ENCODE measurements around the gene ATL1.
"Not testable (repeated sequence)": the region's sequence is repeated elsewhere in the genome, so short reads cannot be mapped to it uniquely, and the experiment has no call there.

ATL1 gene

GRCh38 chr14:50657753-50658152, 97.8 kb downstream of the ATL1 start:
- no peak for DNase-seq (ENCODE audit: low read depth)

GRCh38 chr14:50658203-50658602, 98.3 kb downstream of the ATL1 start:
- no peak for DNase-seq (ENCODE audit: low read depth)

GRCh38 chr14:50659327-50659974, 99.5 kb downstream of the ATL1 start:
- no peak for DNase-seq (ENCODE audit: low read depth)

- DNase-seq (ENCODE audit: low read depth) = not testable (repeated sequence)
Observed at GRCh38 chr14:50664579-50664978, 104.6 kb downstream of the ATL1 start.

- not testable (repeated sequence) for DNase-seq (ENCODE audit: low read depth)
Observed at GRCh38 chr14:50665300-50665699, 105.4 kb downstream of the ATL1 start.

- no peak for DNase-seq (ENCODE audit: low read depth)
Observed at GRCh38 chr14:50666772-50667683, 107.1 kb downstream of the ATL1 start.

GRCh38 chr14:50667684-50667995, 107.7 kb downstream of the ATL1 start:
- DNase-seq (ENCODE audit: low read depth) = no peak

GRCh38 chr14:50667996-50668825, 108.3 kb downstream of the ATL1 start, which contains the start of gene SAV1:
Gene SAV1, minus strand, starts transcription at chr14:50668306. Its CDS starts 339 bp downstream, at chr14:50667967.
- peak; percentile 24 for DNase-seq (ENCODE audit: low read depth)

GRCh38 chr14:50668826-50669143, 108.8 kb downstream of the ATL1 start:
- no peak for DNase-seq (ENCODE audit: low read depth)

DNA sequence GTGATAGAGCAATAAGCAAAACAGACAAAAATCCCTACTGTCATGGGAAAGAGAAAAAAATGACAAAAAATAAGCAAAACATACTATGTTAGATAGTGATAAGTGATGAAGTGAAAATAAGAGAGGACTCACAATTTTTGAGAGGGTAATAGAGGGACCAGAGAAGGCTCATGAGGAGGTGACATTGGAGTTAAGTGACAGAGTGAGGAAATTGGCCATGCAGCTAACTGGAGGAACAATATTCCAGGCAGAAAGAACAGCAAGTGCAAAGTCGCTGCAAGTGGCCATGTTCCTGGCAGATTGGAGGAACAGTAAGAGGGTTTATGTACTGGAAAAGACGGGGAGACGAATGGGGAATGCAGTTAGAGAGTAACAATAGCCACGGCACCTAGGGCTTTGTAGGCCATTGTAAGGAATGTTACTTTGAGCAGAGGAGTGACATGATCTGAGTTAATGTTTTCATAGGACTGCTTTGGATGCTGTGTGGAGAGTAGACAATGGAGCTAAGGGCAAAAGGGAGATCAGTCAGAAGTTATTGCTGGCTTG, 109.6 kb downstream of the ATL1 start:
- DNase-seq (ENCODE audit: low read depth) = no peak

DNA sequence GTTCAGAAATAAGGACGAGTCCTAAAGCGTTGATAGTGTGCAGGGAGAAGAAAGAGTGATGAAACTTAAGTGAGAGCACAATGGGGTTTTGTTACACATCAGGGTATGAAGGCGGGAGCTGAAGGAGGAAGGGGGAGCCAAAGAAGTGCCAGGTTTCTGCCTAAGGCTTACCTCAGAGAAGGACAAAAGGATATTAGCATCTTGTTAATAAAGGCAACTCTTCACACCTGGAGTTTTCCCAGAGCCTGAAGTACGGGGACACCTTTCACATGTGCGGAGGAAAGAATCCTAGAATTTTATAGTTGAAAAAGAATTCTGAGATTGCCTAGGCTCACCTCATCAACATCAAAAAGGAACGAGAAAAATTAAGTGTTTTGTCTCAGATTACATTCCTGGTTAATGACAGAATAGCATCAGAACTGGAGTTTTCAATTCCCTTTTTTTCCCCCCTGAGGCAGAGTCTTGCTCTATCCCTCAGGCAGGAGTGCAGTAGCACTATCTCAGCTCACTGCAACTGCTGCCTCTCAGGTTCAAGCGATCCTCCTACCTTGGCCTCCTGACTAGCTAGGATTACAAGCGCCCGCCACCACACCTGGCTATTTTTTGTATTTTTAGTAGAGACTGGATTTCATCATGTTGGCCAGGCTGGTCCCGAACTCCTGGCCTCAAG, 110.4 kb downstream of the ATL1 start:
- no peak for DNase-seq (ENCODE audit: low read depth)

- DNase-seq (ENCODE audit: low read depth) = no peak
Observed at GRCh38 chr14:50670866-50671256, 110.9 kb downstream of the ATL1 start.

- no peak for DNase-seq (ENCODE audit: low read depth)
Observed at GRCh38 chr14:50675597-50675996, 115.7 kb downstream of the ATL1 start.

DNA sequence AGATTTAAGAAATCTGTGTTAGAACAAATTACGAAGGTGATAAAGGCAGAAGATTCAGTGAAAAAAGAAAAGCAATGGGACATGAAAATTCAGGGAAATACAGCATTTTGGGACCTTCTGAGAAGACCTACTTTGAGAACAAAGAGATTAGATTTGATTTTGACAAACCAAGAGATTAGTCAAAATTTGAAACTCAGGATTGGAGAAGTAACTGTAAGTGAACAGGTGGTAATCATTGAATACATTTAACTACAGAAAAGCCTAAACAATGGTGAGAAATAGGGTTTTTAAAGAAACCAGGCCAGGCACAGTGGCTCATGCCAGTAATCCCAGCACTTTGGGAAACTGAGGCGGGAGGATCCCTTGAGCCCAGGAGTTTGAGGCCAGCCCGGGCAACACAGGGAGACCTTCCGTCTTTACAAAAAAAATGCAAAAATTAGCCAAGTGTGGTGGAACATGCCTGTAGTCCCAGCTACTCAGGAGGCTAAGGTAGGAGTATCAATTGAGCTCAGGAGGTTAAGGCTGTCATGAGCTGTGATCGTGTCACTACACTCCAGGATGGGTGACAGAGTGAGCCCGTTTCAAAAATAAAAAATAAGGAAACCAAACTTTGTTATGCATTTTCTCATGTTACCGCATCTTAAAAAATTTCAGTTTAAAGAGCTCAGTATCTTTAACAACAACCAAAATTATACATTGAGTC, 117.0 kb downstream of the ATL1 start:
- DNase-seq (ENCODE audit: low read depth) = no peak

- DNase-seq (ENCODE audit: low read depth) = no peak
Observed at GRCh38 chr14:50677527-50678063, 117.7 kb downstream of the ATL1 start.

- no peak for DNase-seq (ENCODE audit: low read depth)
Observed at GRCh38 chr14:50678163-50678562, 118.2 kb downstream of the ATL1 start.

DNA sequence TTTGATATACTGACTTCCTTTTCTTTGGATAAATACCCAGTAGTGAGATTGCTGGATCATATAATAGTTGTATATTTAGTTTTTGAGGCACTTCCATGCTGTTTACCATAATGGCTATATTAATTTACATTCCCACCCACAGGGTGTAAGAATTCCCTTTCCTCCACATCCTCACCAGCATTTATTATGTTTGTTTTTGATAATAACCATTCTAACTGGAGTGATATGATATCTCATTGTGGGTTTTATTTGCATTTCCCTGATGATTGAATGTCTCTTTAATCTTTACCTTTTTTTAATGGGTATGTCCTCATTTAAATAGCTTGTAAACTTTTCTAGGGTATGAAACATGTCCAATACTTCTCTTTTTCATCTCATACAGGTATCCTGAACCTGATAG, 119.7 kb downstream of the ATL1 start:
- DNase-seq (ENCODE audit: low read depth) = no peak

Data from stimulated activated CD8-positive, alpha-beta memory T cell treated with anti-CD3 and anti-CD28 coated beads, Interleukin-15, amount 100 ng/mL, for 24 hours (primary cell).